ACHN (cell line): Measurements from ENCODE around the gene CELA2A.

Source experiments
- DNase-seq: peaks from one replicate; pipeline ENCODE4 v3.0.0-alpha.2; 2015
- in situ Hi-C: cut with HindIII; loops from 2 replicates; pipeline ENCODE4 v1.10.0; 2017; ENCODE audit warnings: low sequenced_read_pairs, low pct_ligation_motif_present, low pct_unique_long_range_greater_than_20kb

The CELA2A gene

DNA sequence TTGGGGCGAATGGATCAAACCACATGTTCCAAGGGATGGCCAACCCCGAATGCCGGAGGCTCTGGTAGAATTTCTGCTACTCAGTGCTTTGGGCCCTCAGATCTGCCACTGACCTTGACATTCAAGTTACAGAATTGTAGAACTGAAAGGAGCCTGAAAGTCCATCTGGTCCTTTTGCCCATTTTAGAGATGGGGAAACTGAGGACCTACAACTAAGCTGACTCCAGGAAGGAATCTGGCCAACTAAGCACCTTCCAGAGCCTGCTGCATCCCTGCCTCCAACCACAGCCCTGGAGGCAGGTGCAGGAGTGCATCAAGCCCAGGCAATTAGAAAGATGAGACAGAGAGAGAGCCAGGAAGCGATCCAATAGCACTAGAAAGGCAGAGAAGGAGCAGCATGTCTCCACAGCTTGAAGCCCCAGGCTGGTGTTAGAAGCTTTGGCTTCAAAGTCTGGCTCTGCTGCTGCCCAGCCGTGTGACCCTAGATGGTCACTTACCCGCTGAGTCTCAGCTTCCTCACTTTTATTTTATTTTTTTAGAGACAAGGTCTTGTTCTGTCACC, 19.6 kb upstream of the CELA2A start:
- no peak for DNase-seq
- in situ Hi-C loops = loop anchor here (25.0 kb wide), 1 partner anchor 125 kb away; no protein-coding TSS in a partner anchor

DNA sequence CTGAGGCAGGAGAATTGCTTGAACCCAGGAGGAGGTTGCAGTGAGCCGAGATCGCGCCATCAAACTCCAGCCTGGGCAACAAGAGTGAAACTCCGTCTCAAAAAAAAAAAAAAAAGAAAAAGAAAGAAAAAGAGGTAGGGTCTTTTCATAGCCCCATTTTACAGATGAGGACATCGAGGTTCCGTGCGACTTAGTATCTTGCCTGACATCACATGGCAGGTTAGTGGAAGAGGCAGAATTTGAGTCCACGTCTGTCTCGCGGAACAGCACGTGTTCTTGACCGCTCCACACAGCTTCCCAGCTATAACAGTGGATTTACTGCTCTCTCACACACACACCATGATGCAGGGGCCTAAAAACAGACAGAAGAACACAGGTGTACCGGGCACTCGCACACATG, 17.2 kb upstream of the CELA2A start:
- in situ Hi-C loops = loop anchor here (25.0 kb wide), 1 partner anchor 127 kb away; no protein-coding TSS in a partner anchor
- no peak for DNase-seq

DNA sequence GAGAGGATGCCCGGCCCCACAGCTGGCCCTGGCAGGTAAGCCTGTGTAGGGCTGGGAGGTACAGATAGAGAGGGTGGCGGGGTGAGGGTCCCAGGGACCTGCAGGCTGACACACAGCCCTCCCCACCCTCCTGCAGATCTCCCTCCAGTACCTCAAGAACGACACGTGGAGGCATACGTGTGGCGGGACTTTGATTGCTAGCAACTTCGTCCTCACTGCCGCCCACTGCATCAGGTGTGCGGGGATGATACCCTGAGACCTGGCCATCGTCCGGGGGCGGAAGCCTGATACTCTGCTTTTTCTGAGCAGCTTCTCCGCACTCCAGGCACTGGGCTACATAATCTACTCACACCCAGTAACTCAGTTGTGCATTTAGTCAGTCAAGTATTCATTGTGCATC, 16.2 kb upstream of the CELA2A start:
- DNase-seq = no peak

GRCh38 chr1:15441247-15441646, 15.3 kb upstream of the CELA2A start:
- no peak for DNase-seq
- in situ Hi-C loops = loop anchor here (25.0 kb wide), 1 partner anchor 129 kb away; no protein-coding TSS in a partner anchor

More for the DNA sequence above, 16.2 kb upstream of the CELA2A start:
- in situ Hi-C loops = loop anchor here (25.0 kb wide), 1 partner anchor 128 kb away; no protein-coding TSS in a partner anchor

DNA sequence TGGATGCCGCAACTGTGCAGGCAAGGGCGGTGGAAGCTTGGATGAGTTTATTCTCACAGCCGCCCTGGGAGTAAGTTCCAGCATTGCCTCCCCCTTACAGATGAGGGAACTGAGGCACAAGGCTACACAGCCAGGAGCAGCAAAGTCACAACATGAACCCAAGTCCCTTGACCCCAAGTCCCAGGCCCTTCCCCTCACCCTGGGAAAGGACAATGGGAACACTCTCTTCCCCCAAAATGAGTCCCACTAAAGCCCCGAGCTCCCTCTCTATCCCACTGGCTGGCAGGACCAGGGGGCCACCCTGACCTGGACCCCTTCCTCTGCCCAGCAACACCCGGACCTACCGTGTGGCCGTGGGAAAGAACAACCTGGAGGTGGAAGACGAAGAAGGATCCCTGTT, 14.4 kb upstream of the CELA2A start:
- no peak for DNase-seq
- in situ Hi-C loops = loop anchor here (25.0 kb wide), 1 partner anchor 130 kb away; no protein-coding TSS in a partner anchor

GRCh38 chr1:15442759-15443158, 13.8 kb upstream of the CELA2A start:
- DNase-seq = no peak
- in situ Hi-C loops = loop anchor here (25.0 kb wide), 1 partner anchor 130 kb away; no protein-coding TSS in a partner anchor

DNA sequence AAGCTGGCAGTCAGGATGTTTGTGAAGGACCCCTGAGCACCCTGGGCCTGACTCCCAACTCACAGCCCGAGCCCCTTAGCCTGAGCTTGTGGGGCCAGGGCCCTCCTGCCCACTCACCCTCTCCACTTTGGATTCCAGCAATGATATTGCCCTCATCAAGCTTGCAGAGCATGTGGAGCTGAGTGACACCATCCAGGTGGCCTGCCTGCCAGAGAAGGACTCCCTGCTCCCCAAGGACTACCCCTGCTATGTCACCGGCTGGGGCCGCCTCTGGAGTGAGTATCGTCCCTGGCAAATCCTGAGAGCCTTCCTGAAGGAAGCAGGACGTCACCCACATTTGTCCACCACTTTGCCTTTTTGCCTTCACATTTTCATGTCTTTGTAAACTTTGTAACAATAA, 13.3 kb upstream of the CELA2A start:
- in situ Hi-C loops = loop anchor here (25.0 kb wide), 1 partner anchor 131 kb away; no protein-coding TSS in a partner anchor
- DNase-seq = no peak

- in situ Hi-C loops = loop anchor here (25.0 kb wide), 1 partner anchor 132 kb away; no protein-coding TSS in a partner anchor
Measured at GRCh38 chr1:15444468-15445389, 11.8 kb upstream of the CELA2A start.

GRCh38 chr1:15445390-15446122, 11.0 kb upstream of the CELA2A start:
- in situ Hi-C loops = loop anchor here (25.0 kb wide), 1 partner anchor 133 kb away; no protein-coding TSS in a partner anchor
- DNase-seq = no peak

More at GRCh38 chr1:15444468-15445389, 11.8 kb upstream of the CELA2A start:
- no peak for DNase-seq

DNA sequence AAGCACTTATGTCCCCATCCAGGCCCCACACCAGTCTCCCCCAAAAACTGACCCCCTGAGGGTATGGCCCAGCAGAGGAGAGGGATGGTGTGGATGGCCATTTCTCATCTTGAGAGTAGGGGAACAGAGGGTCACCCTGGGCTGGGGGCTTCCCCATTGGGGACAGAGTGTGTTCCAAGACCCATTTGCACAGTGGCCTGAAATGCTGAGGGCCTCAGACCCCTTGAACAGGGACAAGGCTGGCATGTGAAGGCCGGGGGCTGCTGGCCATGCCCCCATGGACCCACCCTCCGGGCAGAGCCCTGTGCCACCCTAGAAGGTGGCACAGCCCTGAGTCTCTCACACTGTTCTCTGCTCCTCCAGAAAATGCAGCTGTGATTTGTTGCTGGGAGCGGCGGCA, 10.3 kb upstream of the CELA2A start:
- no peak for DNase-seq
- in situ Hi-C loops = loop anchor here (25.0 kb wide), 1 partner anchor 134 kb away; no protein-coding TSS in a partner anchor

- no peak for DNase-seq
- in situ Hi-C loops = loop anchor here (25.0 kb wide), 1 partner anchor 137 kb away; no protein-coding TSS in a partner anchor
Measured at GRCh38 chr1:15448877-15449462, 7.6 kb upstream of the CELA2A start.

- in situ Hi-C loops = loop anchor here (25.0 kb wide), 1 partner anchor 137 kb away; no protein-coding TSS in a partner anchor
Measured at GRCh38 chr1:15449567-15449966, 7.0 kb upstream of the CELA2A start.

DNA sequence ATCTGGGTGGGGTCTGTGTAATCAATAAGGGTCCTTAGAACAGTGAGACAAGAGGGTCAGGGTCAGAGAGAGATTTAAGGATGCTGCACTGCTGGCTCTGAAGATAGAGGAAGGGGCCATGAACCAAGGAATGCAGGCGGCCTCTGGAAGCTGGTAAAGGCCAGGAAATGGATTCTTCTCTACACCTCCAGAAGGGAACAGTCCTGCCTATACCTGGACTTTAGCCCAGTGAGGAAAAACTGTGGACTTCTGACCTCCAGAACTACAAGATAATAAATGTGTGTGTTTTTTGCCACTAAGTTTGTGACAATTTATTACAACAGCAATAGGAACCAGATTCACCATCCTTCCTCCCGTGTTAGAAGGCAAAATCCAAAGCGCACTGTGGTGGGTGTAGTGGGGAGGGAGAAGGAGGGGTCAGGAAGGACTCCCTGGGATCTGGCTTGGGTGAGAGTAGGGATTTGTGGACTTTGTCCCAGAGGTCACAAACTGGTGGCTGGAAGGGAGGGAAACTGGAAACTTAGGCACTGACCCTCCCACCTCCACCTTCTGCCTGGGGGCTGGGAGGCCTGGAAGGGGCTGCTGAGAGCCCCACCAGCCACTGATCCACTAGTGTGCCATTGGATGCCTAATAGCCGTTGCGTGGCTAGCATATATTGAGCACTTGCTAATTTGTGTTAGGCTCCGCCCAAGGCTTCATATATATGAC, 5.4 kb upstream of the CELA2A start:
- in situ Hi-C loops = no loop called here

More at GRCh38 chr1:15449567-15449966, 7.0 kb upstream of the CELA2A start:
- DNase-seq = no peak

DNA sequence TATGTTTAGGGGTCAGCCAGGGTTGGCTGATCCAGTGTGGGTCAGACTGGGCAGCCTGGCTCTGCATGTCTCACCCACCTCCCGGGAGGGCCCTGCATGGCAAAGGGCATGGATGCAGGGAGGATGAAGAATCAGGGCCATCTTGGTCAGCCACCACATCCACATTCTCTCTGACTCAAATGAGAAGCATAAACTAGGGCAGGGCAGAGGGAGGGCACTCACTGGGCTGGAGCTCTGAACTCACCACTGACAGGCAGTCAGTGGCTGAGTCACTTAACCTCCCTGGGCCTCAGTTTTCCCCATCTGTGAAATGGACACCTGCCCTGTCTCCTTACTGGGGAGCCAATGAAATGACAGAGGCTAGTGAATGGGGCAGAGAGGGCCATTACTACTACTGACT, 4.3 kb upstream of the CELA2A start:
- in situ Hi-C loops = no loop called here
- no peak for DNase-seq

More for the DNA sequence above, 5.4 kb upstream of the CELA2A start:
- DNase-seq = no peak

DNA sequence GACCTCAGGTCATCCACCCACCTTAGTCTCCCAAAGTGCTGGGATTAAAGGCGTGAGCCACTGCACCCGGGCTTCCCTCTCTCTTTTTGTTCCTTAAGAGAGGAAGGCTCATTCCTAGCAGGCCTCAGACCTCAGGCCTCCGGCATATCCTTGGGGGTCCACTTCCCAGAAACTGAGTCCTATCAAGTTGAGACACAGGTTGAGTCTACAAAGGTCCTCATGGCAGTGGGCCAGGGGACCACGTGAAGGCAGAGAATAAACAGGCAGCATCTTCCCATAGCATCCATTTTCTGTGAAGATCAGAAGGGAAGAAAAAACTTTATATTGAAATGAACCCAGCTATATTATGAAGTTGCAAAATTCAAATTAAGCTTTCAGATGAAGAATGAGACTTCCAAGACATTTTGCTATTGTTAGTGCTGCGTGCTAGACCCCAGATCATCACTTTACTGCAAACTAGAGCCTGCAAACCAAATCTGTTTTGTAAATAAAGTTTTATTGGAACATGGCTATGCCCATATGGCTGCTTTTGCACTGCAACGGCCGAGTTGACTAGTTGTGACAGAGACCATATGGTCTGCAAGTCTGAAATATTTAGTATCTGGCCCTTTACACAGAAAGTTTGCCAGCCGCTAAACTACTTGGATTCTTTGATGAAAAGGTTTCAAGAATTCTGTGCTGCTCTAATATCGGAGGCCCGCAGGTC, 3.5 kb upstream of the CELA2A start:
- no peak for DNase-seq
- in situ Hi-C loops = no loop called here

- no peak for DNase-seq
- in situ Hi-C loops = no loop called here
Measured at GRCh38 chr1:15453734-15454133, 2.8 kb upstream of the CELA2A start.

DNA sequence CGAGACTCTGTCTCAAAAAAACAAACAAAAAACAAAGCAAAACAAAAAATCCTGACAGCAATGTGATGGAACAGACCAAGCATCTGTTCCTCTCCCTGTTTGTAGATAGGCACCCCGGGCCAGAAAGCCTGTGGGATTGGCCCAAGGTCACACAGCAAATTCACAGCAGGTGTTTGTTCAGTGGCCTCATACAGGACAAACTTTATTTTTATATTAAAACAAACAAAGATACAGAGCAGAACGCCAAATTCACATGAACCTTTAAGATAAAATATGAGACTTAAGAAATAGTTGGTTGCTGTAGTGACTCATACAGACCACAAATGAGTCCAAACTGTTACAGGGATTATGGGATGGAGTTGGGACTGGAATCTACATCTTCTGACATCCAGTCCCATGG, 2.3 kb upstream of the CELA2A start:
- in situ Hi-C loops = no loop called here
- no peak for DNase-seq
